GM23338 (cell line): Measurements from ENCODE around the gene ELP2. TPM values are rescaled to one million over a fixed set of nuclear protein-coding genes. Genes with fewer than 3 reads are reported as not detected.

Experiments
- ATAC-seq: fragments of 200-7000 bp; cut with Tn5 transposase; 3 replicates; pipeline ENCODE4 v1.9.1; 2020
- DNase-seq: peaks from one replicate; pipeline ENCODE4 v3.0.0-alpha.2; 2015; ENCODE audit warnings: low spot score
- H2AFZ ChIP-seq: fragments of 200-600 bp; sonication (generic); 2 replicates; pipeline ENCODE4 v1.8.0; 2016; ENCODE audit warnings: antibody characterized with exemption, mild to moderate bottlenecking, moderate library complexity
- H3F3A ChIP-seq: fragments of 200-600 bp; sonication (generic); replicated peaks from 2 replicates; pipeline ENCODE4 v1.8.0; 2017; ENCODE audit warnings: antibody characterized with exemption, mixed run types, low read depth
- H3K27ac ChIP-seq: fragments of 200-600 bp; sonication (generic); 2 replicates; pipeline ENCODE4 v1.6.1; 2016; ENCODE audit warnings: low read depth
- H3K27me3 ChIP-seq: fragments of 200-600 bp; sonication (generic); 2 replicates; pipeline ENCODE4 v1.8.0; 2016; ENCODE audit warnings: mild to moderate bottlenecking, mixed run types, moderate library complexity; ENCODE audit not compliant: insufficient read depth
- H3K36me3 ChIP-seq: fragments of 200-600 bp; sonication (generic); 2 replicates; pipeline ENCODE4 v1.8.0; 2016; ENCODE audit warnings: mild to moderate bottlenecking; ENCODE audit not compliant: insufficient read depth
- H3K4me1 ChIP-seq: fragments of 200-600 bp; sonication (generic); 2 replicates; pipeline ENCODE4 v1.8.0; 2016; ENCODE audit warnings: mild to moderate bottlenecking, moderate library complexity; ENCODE audit not compliant: insufficient read depth
- H3K4me2 ChIP-seq: fragments of 200-600 bp; sonication (generic); 2 replicates; pipeline ENCODE4 v1.7.1; 2017; ENCODE audit warnings: mixed run types
- H3K4me3 ChIP-seq: fragments of 200-600 bp; sonication (generic); 2 replicates; pipeline ENCODE4 v1.6.1; 2016; ENCODE audit warnings: mixed run types
- H3K79me2 ChIP-seq: fragments of 200-600 bp; sonication (generic); replicated peaks from 2 replicates; pipeline ENCODE4 v1.8.0; 2017; ENCODE audit warnings: mild to moderate bottlenecking; ENCODE audit not compliant: insufficient read depth
- H3K9me2 ChIP-seq: fragments of 200-600 bp; sonication (generic); 2 replicates; pipeline ENCODE4 v1.8.0; 2017; ENCODE audit not compliant: insufficient read depth
- H4K20me1 ChIP-seq: fragments of 200-600 bp; sonication (generic); replicated peaks from 2 replicates; pipeline ENCODE4 v1.8.0; 2017; ENCODE audit warnings: mild to moderate bottlenecking; ENCODE audit not compliant: insufficient read depth
- H3K27ac Mint-ChIP-seq: 2 replicates; pipeline ENCODE4 v1.8.0; 2020; ENCODE audit warnings: inconsistent platforms, mild to moderate bottlenecking, moderate library complexity, mixed read lengths
- H3K27me3 Mint-ChIP-seq: 3 replicates; pipeline ENCODE4 v1.8.0; 2022; ENCODE audit warnings: low read depth, mild to moderate bottlenecking, moderate library complexity, mixed read lengths, inconsistent platforms; ENCODE audit not compliant: insufficient read depth, poor library complexity
- H3K36me3 Mint-ChIP-seq: 3 replicates; pipeline ENCODE4 v1.8.0; 2021; ENCODE audit warnings: low read depth, mild to moderate bottlenecking, inconsistent platforms, moderate library complexity, mixed read lengths
- H3K4me1 Mint-ChIP-seq: 3 replicates; pipeline ENCODE4 v1.8.0; 2020; ENCODE audit warnings: mild to moderate bottlenecking, inconsistent platforms, mixed read lengths
- H3K4me3 Mint-ChIP-seq: 3 replicates; pipeline ENCODE4 v1.8.0; 2021; ENCODE audit warnings: moderate library complexity, mild to moderate bottlenecking, inconsistent platforms, mixed read lengths
- H3K9me3 Mint-ChIP-seq: 3 replicates; pipeline ENCODE4 v1.8.0; 2020; ENCODE audit warnings: moderate library complexity, mild to moderate bottlenecking, inconsistent platforms, mixed read lengths
- CREB1 ChIP-seq: fragments of 250-450 bp; sonication (Bioruptor Pico); IDR thresholded peaks from 2 replicates; pipeline ENCODE4 v1.5.0; 2020; ENCODE audit warnings: low read depth, mild to moderate bottlenecking, moderate library complexity
- CTCF ChIP-seq, 2 experiments: fragments of 200-600 bp in 1 of 2; sonication (generic) in 1 of 2; conservative IDR thresholded peaks; 2 replicates each; pipeline versions ENCODE4 v1.5.1 to v1.6.1; 2016 to 2017; ENCODE audit warnings: antibody characterized with exemption in 2 of 2, low read depth in 2 of 2, mild to moderate bottlenecking in 2 of 2, moderate library complexity in 1 of 2
- ETS1 ChIP-seq: IDR thresholded peaks from 2 replicates; pipeline ENCODE4 v1.6.1; 2016; ENCODE audit warnings: antibody characterized with exemption
- EZH2 ChIP-seq: fragments of 200-600 bp; sonication (generic); IDR thresholded peaks from one replicate; pipeline ENCODE4 v1.8.0; 2017; ENCODE audit warnings: antibody characterized with exemption, mild to moderate bottlenecking, low read depth; ENCODE audit not compliant: unreplicated experiment
- EZH2phosphoT487 ChIP-seq: fragments of 200-600 bp; sonication (generic); IDR thresholded peaks from one replicate; pipeline ENCODE4 v1.8.1; 2018; ENCODE audit warnings: antibody characterized with exemption; ENCODE audit not compliant: unreplicated experiment
- JUNB ChIP-seq: IDR thresholded peaks from one replicate; pipeline ENCODE4 v1.6.1; 2016; ENCODE audit warnings: antibody characterized with exemption; ENCODE audit not compliant: unreplicated experiment
- NANOG ChIP-seq: IDR thresholded peaks from 2 replicates; pipeline ENCODE4 v1.6.1; 2016; ENCODE audit warnings: antibody characterized with exemption, borderline replicate concordance
- POLR2AphosphoS5 ChIP-seq: IDR thresholded peaks from 2 replicates; pipeline ENCODE4 v1.6.1; 2016; ENCODE audit warnings: antibody characterized with exemption, low read depth
- REST ChIP-seq: IDR thresholded peaks from one replicate; pipeline ENCODE4 v1.6.1; 2018; ENCODE audit warnings: antibody characterized with exemption; ENCODE audit not compliant: unreplicated experiment
- STAT1 ChIP-seq: IDR thresholded peaks from one replicate; pipeline ENCODE4 v1.6.1; 2016; ENCODE audit warnings: antibody characterized with exemption; ENCODE audit not compliant: unreplicated experiment
- ZNF114 ChIP-seq: fragments of 250-450 bp; sonication (Bioruptor Pico); IDR thresholded peaks from 2 replicates; pipeline ENCODE4 v1.5.0; 2020; ENCODE audit warnings: mild to moderate bottlenecking, moderate library complexity
- ZNF331 ChIP-seq: fragments of 250-450 bp; sonication (Bioruptor Pico); IDR thresholded peaks from 2 replicates; pipeline ENCODE4 v1.5.0; 2020; ENCODE audit warnings: low read depth, mild to moderate bottlenecking, moderate library complexity
- ZNF462 ChIP-seq: fragments of 250-450 bp; sonication (Bioruptor Pico); IDR thresholded peaks from 2 replicates; pipeline ENCODE4 v1.5.0; 2020; ENCODE audit warnings: mild to moderate bottlenecking, moderate library complexity
- polyA plus RNA-seq: library from polyadenylated mRNA; unstranded; fragments of >200 nt; fragmentation: Nextera tagmentation; extraction: Ambion mirVana; gene quantifications from 2 replicates; pipeline ENCODE4 v1.2.1, GENCODE V29; 2016
- total RNA-seq: library from RNA; depleted of rRNA; stranded (reverse); fragments of >200 nt; shearing (Covaris generic); gene quantifications from 2 replicates; pipeline ENCODE4 v1.2.3, GENCODE V29; 2014

ELP2 gene
- total and polyA plus RNA-seq, 2 experiments from 2014 or later, result 119 to 135 TPM

- peaks cover 11% of the 10 kb centered on the region for H4K20me1 ChIP-seq
- no peak overlapping the region for H3K27ac ChIP-seq
- no peak overlapping the region for H3K4me3 Mint-ChIP-seq
- H3K4me3 ChIP-seq, result no peak overlapping the region
- no peaks in the 10 kb centered on the region; the same call in 2 of the 3 replicates for H3K4me1 Mint-ChIP-seq
- TF ChIP-seq ZNF462 (CRISPR knock-in tag) (no peak), JUNB (no peak), ETS1 (no peak), EZH2 (no peak), REST (no peak), STAT1 (no peak), POLR2AphosphoS5 (no peak), ZNF114 (CRISPR knock-in tag) (no peak), NANOG (no peak), ZNF331 (CRISPR knock-in tag) (no peak), CREB1 (CRISPR knock-in tag) (no peak), CTCF (conservative IDR thresholded peaks at IDR 0.05; ENCODE audit: low read depth in 2 of 2) (no peak), EZH2phosphoT487 (no peak)
- no peaks in the 10 kb centered on the region for H3K79me2 ChIP-seq
- no peak overlapping the region for H3K27ac Mint-ChIP-seq
- H3K4me1 ChIP-seq, result no peaks in the 10 kb centered on the region
- H2AFZ ChIP-seq, result no peak overlapping the region
- H3K36me3 Mint-ChIP-seq, result peaks cover 82% of the 10 kb centered on the region
- ATAC-seq (no peak), DNase-seq (no peak)
- no peaks in the 10 kb centered on the region for H3K9me3 Mint-ChIP-seq
- no peaks in the 10 kb centered on the region for H3F3A ChIP-seq
- no peaks in the 10 kb centered on the region for H3K27me3 ChIP-seq
- H3K4me2 ChIP-seq, result no peak overlapping the region
- peaks cover 4% of the 10 kb centered on the region for H3K27me3 Mint-ChIP-seq
- H3K36me3 ChIP-seq, result peaks cover 74% of the 10 kb centered on the region
- no peaks in the 10 kb centered on the region for H3K9me2 ChIP-seq
Observed at GRCh38 chr18:36152781-36153180, 23.1 kb downstream of the ELP2 start.
